PC-3 (cell line): ENCODE results near the gene ALS2CL. TPM values are rescaled to one million over a fixed set of nuclear protein-coding genes. Genes with fewer than 3 reads are reported as not detected.

ENCODE experiments used
- ATAC-seq: fragments of 200-7000 bp; cut with Tn5 transposase; 2 replicates; pipeline ENCODE4 v1.9.1; 2020; ENCODE audit warnings: mild to moderate bottlenecking, moderate library complexity
- BruUV-seq: library from RNA; stranded (reverse); fragments of 400-500 nt; replicated peaks from 2 replicates; lab custom pipeline; 2021; lab: Mats Ljungman, UMichigan
- CTCF ChIA-PET: fragments of 300-600 bp; sonication (Branson Sonifier 250); formaldehyde crosslinking; loops from one replicate; lab custom pipeline; 2022; ENCODE audit warnings: antibody characterized with exemption; lab: Charles Lee
- POLR2A ChIA-PET: fragments of 300-600 bp; sonication (Branson Sonifier 250); formaldehyde crosslinking; loops from one replicate; lab custom pipeline; 2022; ENCODE audit warnings: antibody characterized with exemption; ENCODE audit not compliant: unreplicated experiment; lab: Charles Lee
- DNase-seq: peaks from one replicate; pipeline ENCODE4 v3.0.0-alpha.2; 2015
- H2AFZ ChIP-seq: fragments of 300-600 bp; sonication (generic); 2 replicates; pipeline ENCODE4 v1.6.0; 2016; ENCODE audit warnings: antibody characterized with exemption, low read length
- H3F3A ChIP-seq: fragments of 300-600 bp; sonication (generic); one replicate; pipeline ENCODE4 v1.6.0; 2017; ENCODE audit warnings: antibody characterized with exemption, low read length, control low read depth, mild to moderate bottlenecking; ENCODE audit not compliant: unreplicated experiment
- H3K27ac ChIP-seq: fragments of 300-600 bp; sonication (generic); 2 replicates; pipeline ENCODE4 v1.5.1; 2016; ENCODE audit warnings: mild to moderate bottlenecking, low read length
- H3K27me3 ChIP-seq: fragments of 300-600 bp; sonication (generic); 2 replicates; pipeline ENCODE4 v1.6.1; 2016; ENCODE audit warnings: low read length, mixed read lengths
- H3K36me3 ChIP-seq: fragments of 300-600 bp; sonication (generic); 2 replicates; pipeline ENCODE4 v1.6.1; 2016; ENCODE audit warnings: low read depth, mixed run types, low read length, mixed read lengths
- H3K4me1 ChIP-seq: fragments of 300-600 bp; sonication (generic); 2 replicates; pipeline ENCODE4 v1.5.1; 2016; ENCODE audit warnings: low read length; ENCODE audit not compliant: insufficient read depth
- H3K4me2 ChIP-seq: fragments of 300-600 bp; sonication (generic); 2 replicates; pipeline ENCODE4 v1.6.0; 2016; ENCODE audit warnings: low read length
- H3K4me3 ChIP-seq: fragments of 300-600 bp; sonication (generic); 2 replicates; pipeline ENCODE4 v1.5.1; 2016; ENCODE audit warnings: mild to moderate bottlenecking, low read length, mixed read lengths
- H3K79me2 ChIP-seq: fragments of 300-600 bp; sonication (generic); 2 replicates; pipeline ENCODE4 v1.6.1; 2017; ENCODE audit warnings: low read length, mixed read lengths
- H3K9ac ChIP-seq: fragments of 300-600 bp; sonication (generic); 2 replicates; pipeline ENCODE4 v1.6.0; 2016; ENCODE audit warnings: mild to moderate bottlenecking, low read length
- H3K9me2 ChIP-seq: fragments of 300-600 bp; sonication (generic); replicated peaks from 2 replicates; pipeline ENCODE4 v1.6.1; 2016; ENCODE audit warnings: mixed run types, low read length, mixed read lengths
- H3K9me3 ChIP-seq: fragments of 300-600 bp; sonication (generic); 2 replicates; pipeline ENCODE4 v1.6.1; 2016; ENCODE audit warnings: low read length, mixed read lengths
- H4K20me1 ChIP-seq: fragments of 300-600 bp; sonication (generic); 2 replicates; pipeline ENCODE4 v1.6.1; 2016; ENCODE audit warnings: low read length, mixed read lengths
- EZH2 ChIP-seq: fragments of 300-600 bp; sonication (generic); IDR thresholded peaks from one replicate; pipeline ENCODE4 v1.6.1; 2017; ENCODE audit warnings: antibody characterized with exemption, mild to moderate bottlenecking, low read length; ENCODE audit not compliant: unreplicated experiment
- EZH2phosphoT487 ChIP-seq: fragments of 300-600 bp; sonication (generic); IDR thresholded peaks from 2 replicates; pipeline ENCODE4 v1.6.1; 2018; ENCODE audit warnings: mild to moderate bottlenecking, antibody characterized with exemption, low read length, borderline replicate concordance
- intact Hi-C: fragments of 100-400 bp; cut with micrococcal nuclease; formaldehyde crosslinking; loops from 2 replicates; pipeline ENCODE4 v1.9.0; 2023
- total RNA-seq: library from RNA; depleted of rRNA; stranded (reverse); fragments of >200 nt; gene quantifications from 2 replicates; pipeline ENCODE4 v1.2.3, GENCODE V29; 2014
- TF ChIP-seq, protein P1 (sequence below): fragments of 300-600 bp; sonication (generic); conservative IDR thresholded peaks from 2 replicates; pipeline ENCODE4 v1.5.1; 2017; ENCODE audit warnings: antibody characterized with exemption, low read depth, mild to moderate bottlenecking, low read length

Gene ALS2CL
- total RNA-seq, 1 experiment from 2014 or later: 30.1 TPM

DNA sequence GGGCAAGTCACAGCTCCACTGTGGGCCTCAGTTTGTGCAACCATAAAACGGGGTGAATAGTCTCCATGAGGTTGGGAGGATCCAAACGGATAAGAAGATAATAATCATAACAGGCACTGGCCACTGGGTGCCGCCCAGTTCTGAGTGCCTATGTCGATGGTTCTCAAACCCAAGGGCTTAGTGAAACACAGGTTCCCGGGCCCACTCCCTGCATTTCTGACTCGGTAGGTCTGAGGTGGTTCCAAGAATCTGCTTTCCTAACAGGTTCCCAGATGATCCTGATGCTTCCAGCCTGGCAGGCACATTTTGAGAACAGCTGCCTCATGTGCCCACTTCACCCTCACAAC is 21.2 kb downstream of the ALS2CL start:
- ATAC-seq: no peak

DNA sequence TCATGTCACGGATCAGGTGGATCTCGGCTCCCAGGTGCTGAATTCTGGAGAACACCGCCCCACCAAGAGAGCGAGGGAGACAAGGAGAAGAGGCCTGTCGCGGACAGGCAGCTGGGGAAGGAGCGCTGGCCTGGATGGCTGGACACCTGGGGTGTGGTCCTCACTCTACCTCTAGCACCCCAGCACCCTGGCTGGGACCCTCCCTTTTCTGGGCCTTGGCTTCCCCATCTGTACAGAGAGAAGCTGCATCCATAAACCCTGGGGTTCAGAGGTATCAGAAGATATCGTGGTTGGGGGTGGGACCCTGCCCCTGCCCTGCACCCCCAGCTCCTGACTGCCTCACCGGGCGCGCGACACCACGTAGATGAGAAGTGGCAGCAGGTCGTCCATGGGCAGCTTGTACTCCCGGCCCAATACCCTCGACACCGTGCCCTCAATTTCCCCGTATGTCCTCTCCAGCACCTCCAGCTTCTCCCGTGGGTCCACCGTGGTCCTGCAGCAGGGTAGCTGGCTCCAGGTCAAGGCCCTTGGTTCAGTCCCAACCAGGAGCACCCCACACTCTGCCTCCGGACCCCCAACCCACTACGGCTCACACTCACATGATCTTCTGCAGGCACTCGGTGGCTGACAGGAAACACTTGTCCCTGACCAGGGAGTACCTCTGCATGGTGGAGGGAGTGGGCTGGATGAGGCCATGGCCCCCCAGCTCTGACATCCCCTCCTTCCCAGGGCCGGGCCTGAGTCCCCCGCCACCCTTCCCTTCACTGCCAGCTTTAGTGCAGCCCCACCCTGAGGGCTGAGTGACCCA is 21.7 kb downstream of the ALS2CL start:
- Histone ChIP-seq H3K4me2 (no peak overlapping the region), H3K36me3 (peaks cover 6% of the 10 kb centered on the region; the same call in 1 of the 2 replicates), H3K4me3 (no peak overlapping the region), H3K9me2 (no peaks in the 10 kb centered on the region), H2AFZ (no peak overlapping the region), H3K79me2 (no peaks in the 10 kb centered on the region), H3K4me1 (no peaks in the 10 kb centered on the region), H3K27ac (no peak overlapping the region), H3K9ac (no peak overlapping the region), H3F3A (no peaks in the 10 kb centered on the region), H3K27me3 (no peaks in the 10 kb centered on the region), H3K9me3 (no peaks in the 10 kb centered on the region), H4K20me1 (no peaks in the 10 kb centered on the region)
- no TSS peak for BruUV-seq
- ATAC-seq (no peak), DNase-seq (no peak)
- ChIA-PET CTCF (no interaction called here), POLR2A (no interaction called here)
- TF ChIP-seq EZH2 (no peak), EZH2phosphoT487 (no peak)
- TF ChIP-seq, protein P1, sequence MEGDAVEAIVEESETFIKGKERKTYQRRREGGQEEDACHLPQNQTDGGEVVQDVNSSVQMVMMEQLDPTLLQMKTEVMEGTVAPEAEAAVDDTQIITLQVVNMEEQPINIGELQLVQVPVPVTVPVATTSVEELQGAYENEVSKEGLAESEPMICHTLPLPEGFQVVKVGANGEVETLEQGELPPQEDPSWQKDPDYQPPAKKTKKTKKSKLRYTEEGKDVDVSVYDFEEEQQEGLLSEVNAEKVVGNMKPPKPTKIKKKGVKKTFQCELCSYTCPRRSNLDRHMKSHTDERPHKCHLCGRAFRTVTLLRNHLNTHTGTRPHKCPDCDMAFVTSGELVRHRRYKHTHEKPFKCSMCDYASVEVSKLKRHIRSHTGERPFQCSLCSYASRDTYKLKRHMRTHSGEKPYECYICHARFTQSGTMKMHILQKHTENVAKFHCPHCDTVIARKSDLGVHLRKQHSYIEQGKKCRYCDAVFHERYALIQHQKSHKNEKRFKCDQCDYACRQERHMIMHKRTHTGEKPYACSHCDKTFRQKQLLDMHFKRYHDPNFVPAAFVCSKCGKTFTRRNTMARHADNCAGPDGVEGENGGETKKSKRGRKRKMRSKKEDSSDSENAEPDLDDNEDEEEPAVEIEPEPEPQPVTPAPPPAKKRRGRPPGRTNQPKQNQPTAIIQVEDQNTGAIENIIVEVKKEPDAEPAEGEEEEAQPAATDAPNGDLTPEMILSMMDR: no peak
- intact Hi-C loops: no loop called here

More for the DNA sequence above, 21.2 kb downstream of the ALS2CL start:
- ChIA-PET CTCF (no interaction called here), POLR2A (no interaction called here)
- Histone ChIP-seq H3F3A (no peaks in the 10 kb centered on the region), H2AFZ (no peak overlapping the region), H4K20me1 (no peaks in the 10 kb centered on the region), H3K27me3 (no peaks in the 10 kb centered on the region), H3K4me3 (no peak overlapping the region), H3K79me2 (no peaks in the 10 kb centered on the region), H3K9me2 (no peaks in the 10 kb centered on the region), H3K9ac (no peak overlapping the region), H3K4me2 (no peak overlapping the region), H3K9me3 (no peaks in the 10 kb centered on the region), H3K4me1 (no peaks in the 10 kb centered on the region), H3K36me3 (peaks cover 6% of the 10 kb centered on the region; the same call in 1 of the 2 replicates), H3K27ac (no peak overlapping the region)
- BruUV-seq: no TSS peak
- intact Hi-C loops: no loop called here
- no peak for DNase-seq
- TF ChIP-seq, protein P1: no peak
- no peak for TF ChIP-seq EZH2
- no peak for TF ChIP-seq EZH2phosphoT487

DNA sequence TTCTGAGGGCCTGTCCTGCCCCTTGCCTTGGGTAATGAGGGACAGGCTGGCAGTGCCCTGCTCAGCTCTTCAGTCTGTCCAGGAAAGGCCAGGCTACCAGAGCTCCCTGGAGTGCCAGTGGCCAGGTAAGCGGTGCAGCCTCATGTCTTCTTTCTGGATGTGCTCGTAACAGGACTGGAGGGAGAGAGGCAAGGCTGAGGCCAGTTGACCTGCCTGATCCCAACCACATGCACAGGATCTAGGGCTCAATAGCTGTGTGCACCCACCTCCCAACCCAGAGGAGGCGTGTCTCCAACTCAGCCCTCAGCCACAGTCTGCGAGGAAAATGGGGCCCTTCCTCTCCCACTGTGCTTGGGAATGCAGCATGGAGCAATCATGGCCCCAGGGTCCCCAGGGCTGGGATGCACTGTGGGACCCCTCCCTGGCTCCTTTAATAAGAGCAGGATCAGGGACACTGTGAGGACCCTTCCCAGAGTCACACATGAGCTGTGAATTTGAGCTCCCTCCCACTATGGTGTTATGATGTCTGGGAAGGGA is 22.5 kb downstream of the ALS2CL start:
- TF ChIP-seq EZH2phosphoT487: no peak
- H3K9ac ChIP-seq: no peak overlapping the region
- no peak overlapping the region for H3K4me2 ChIP-seq
- no peaks in the 10 kb centered on the region for H3K4me1 ChIP-seq
- H3K27me3 ChIP-seq: no peaks in the 10 kb centered on the region
- no peaks in the 10 kb centered on the region for H3K9me3 ChIP-seq
- no peaks in the 10 kb centered on the region for H4K20me1 ChIP-seq
- H3K27ac ChIP-seq: no peak overlapping the region
- H3K79me2 ChIP-seq: no peaks in the 10 kb centered on the region
- intact Hi-C loops: no loop called here
- no TSS peak for BruUV-seq
- DNase-seq: no peak
- POLR2A ChIA-PET: no interaction called here
- CTCF ChIA-PET: no interaction called here
- H3K4me3 ChIP-seq: no peak overlapping the region
- no peaks in the 10 kb centered on the region for H3K9me2 ChIP-seq
- H2AFZ ChIP-seq: no peak overlapping the region
- no peaks in the 10 kb centered on the region for H3F3A ChIP-seq
- H3K36me3 ChIP-seq: peaks cover 6% of the 10 kb centered on the region; the same call in 1 of the 2 replicates
- no peak for ATAC-seq
